Measurements from ENCODE around the gene TH. TPM values are rescaled to one million over a fixed set of nuclear protein-coding genes. Genes with fewer than 3 reads are reported as not detected.

Gene TH
- total RNA-seq, 4 donors from 2014 or later = 1.3 TPM; not detected in 3

GRCh38 chr11:2182075-2182474 is 10.5 kb upstream of the TH start:
- 77% methylated on average over 5 of the region's 18 CpGs for WGBS
- H3K27ac ChIP-seq (replicated peaks in 1 of 4) = no peak overlapping the region
- no peaks in the 10 kb centered on the region for H3K9me3 ChIP-seq
- H3K4me1 ChIP-seq = no peaks in the 10 kb centered on the region
- DNase-seq (ENCODE audit: extremely low spot score) = no peak
- no peak for TF ChIP-seq EP300 (IDR thresholded peaks at IDR 0.05)
- no peak for TF ChIP-seq POLR2AphosphoS5 (IDR thresholded peaks at IDR 0.05)
- TF ChIP-seq CTCF (IDR thresholded peaks at IDR 0.05) = no peak
- TF ChIP-seq POLR2A (IDR thresholded peaks at IDR 0.05; ENCODE audit: low read depth) = no peak
- H3K27me3 ChIP-seq = peaks cover 0 to 81% (median 3%) of the 10 kb centered on the region in 4 donors
- no peak overlapping the region for H3K4me3 ChIP-seq
- intact Hi-C loops (cut with DNase I) = no loop called here
- H3K36me3 ChIP-seq = no peaks in the 10 kb centered on the region

- intact Hi-C loops (cut with DNase I) = no loop called here
- Histone ChIP-seq H3K27ac (replicated peaks in 1 of 4) (no peak overlapping the region), H3K4me1 (no peaks in the 10 kb centered on the region), H3K4me3 (no peak overlapping the region), H3K9me3 (no peaks in the 10 kb centered on the region), H3K36me3 (no peaks in the 10 kb centered on the region), H3K27me3 (peaks cover 0 to 76% (median 3%) of the 10 kb centered on the region in 4 donors)
- no peak for DNase-seq (ENCODE audit: extremely low spot score)
- TF ChIP-seq CTCF (IDR thresholded peaks at IDR 0.05) = no peak
- TF ChIP-seq POLR2AphosphoS5 (IDR thresholded peaks at IDR 0.05) = no peak
- no peak for TF ChIP-seq POLR2A (IDR thresholded peaks at IDR 0.05; ENCODE audit: low read depth)
- no peak for TF ChIP-seq EP300 (IDR thresholded peaks at IDR 0.05)
- WGBS = 84% methylated on average over 9 of the region's 11 CpGs
Observed at GRCh38 chr11:2180789-2181370, 9.3 kb upstream of the TH start.

GRCh38 chr11:2180347-2180746 is 8.7 kb upstream of the TH start:
- H3K4me3 ChIP-seq = no peak overlapping the region
- no peak for DNase-seq (ENCODE audit: extremely low spot score)
- 83% methylated on average over 4 of the region's 15 CpGs for WGBS
- H3K27me3 ChIP-seq = peaks cover 0 to 76% (median under 1%) of the 10 kb centered on the region in 4 donors
- H3K4me1 ChIP-seq = no peaks in the 10 kb centered on the region
- no peaks in the 10 kb centered on the region for H3K36me3 ChIP-seq
- intact Hi-C loops (cut with DNase I) = no loop called here
- no peak overlapping the region for H3K27ac ChIP-seq (replicated peaks in 1 of 4)
- TF ChIP-seq CTCF (IDR thresholded peaks at IDR 0.05) (no peak), EP300 (IDR thresholded peaks at IDR 0.05) (no peak), POLR2AphosphoS5 (IDR thresholded peaks at IDR 0.05) (no peak), POLR2A (IDR thresholded peaks at IDR 0.05; ENCODE audit: low read depth) (no peak)
- H3K9me3 ChIP-seq = no peaks in the 10 kb centered on the region

- Histone ChIP-seq H3K9me3 (no peaks in the 10 kb centered on the region), H3K27ac (replicated peaks in 1 of 4) (no peak overlapping the region), H3K36me3 (no peaks in the 10 kb centered on the region), H3K4me3 (no peak overlapping the region), H3K27me3 (peaks cover 0 to 70% (median 0%) of the 10 kb centered on the region in 4 donors), H3K4me1 (no peaks in the 10 kb centered on the region)
- WGBS = 88% methylated on average over 6 of the region's 10 CpGs
- no peak for TF ChIP-seq POLR2AphosphoS5 (IDR thresholded peaks at IDR 0.05)
- TF ChIP-seq POLR2A (IDR thresholded peaks at IDR 0.05; ENCODE audit: low read depth) = no peak
- TF ChIP-seq CTCF (IDR thresholded peaks at IDR 0.05) = no peak
- no peak for TF ChIP-seq EP300 (IDR thresholded peaks at IDR 0.05)
- DNase-seq (ENCODE audit: extremely low spot score) = no peak
- intact Hi-C loops (cut with DNase I) = no loop called here
Observed at GRCh38 chr11:2179516-2179915, 7.9 kb upstream of the TH start.
